ENCODE measurements around the gene MARCHF3.

- TF ChIP-seq CTCF (IDR thresholded peaks at IDR 0.05; ENCODE audit: low read length) (no peak), EZH2 (IDR thresholded peaks at IDR 0.05; ENCODE audit: borderline replicate concordance, low read length) (no peak)
Observed at GRCh38 chr5:127025467-127025866, 4.9 kb downstream of the MARCHF3 start.

Measured in OCI-LY1 (cell line).